SU-DHL-6 (cell line): ENCODE measurements around the gene SEPTIN10.

Experiments
- CTCF ChIP-seq: fragments of 200-600 bp; sonication (generic); IDR thresholded peaks from one replicate; pipeline ENCODE4 v1.5.1; 2017; ENCODE audit warnings: antibody characterized with exemption, mild to moderate bottlenecking, low read length, moderate library complexity; ENCODE audit not compliant: insufficient read depth, poor library complexity, severe bottlenecking
- EZH2phosphoT487 ChIP-seq: fragments of 200-600 bp; sonication (generic), shearing (Covaris generic); conservative IDR thresholded peaks from 2 replicates; pipeline ENCODE4 v1.6.1; 2018; ENCODE audit warnings: mild to moderate bottlenecking, antibody characterized with exemption, low read length, moderate library complexity, mixed read lengths

- TF ChIP-seq EZH2phosphoT487, result no peak
- TF ChIP-seq CTCF, result no peak
Measured at GRCh38 chr2:109575373-109575772, 38.4 kb downstream of the SEPTIN10 start.
